OCI-LY7 (cell line): Measurements from ENCODE around the gene ABCC1. TPM values are rescaled to one million over a fixed set of nuclear protein-coding genes. Genes with fewer than 3 reads are reported as not detected.

ENCODE experiments used
- BruUV-seq: library from RNA; stranded (reverse); fragments of 400-500 nt; replicated peaks from 2 replicates; lab custom pipeline; 2021; lab: Mats Ljungman, UMichigan
- CTCF ChIA-PET: fragments of 300-600 bp; sonication (Branson Sonifier 250); formaldehyde crosslinking; loops from one replicate; lab custom pipeline; 2022; ENCODE audit warnings: antibody characterized with exemption; ENCODE audit not compliant: unreplicated experiment; lab: Charles Lee
- POLR2A ChIA-PET: fragments of 300-600 bp; sonication (Branson Sonifier 250); formaldehyde crosslinking; loops from one replicate; lab custom pipeline; 2022; ENCODE audit warnings: antibody characterized with exemption; lab: Charles Lee
- DNase-seq: peaks from one replicate; pipeline ENCODE4 v3.0.0-alpha.2; 2015; ENCODE audit warnings: low spot score
- H2AFZ ChIP-seq: fragments of 200-600 bp; sonication (generic), shearing (Covaris generic); 2 replicates; pipeline ENCODE4 v1.6.1; 2014; ENCODE audit warnings: mild to moderate bottlenecking, antibody characterized with exemption, low read length, moderate library complexity
- H3K27ac ChIP-seq: fragments of 200-600 bp; sonication (generic); 2 replicates; pipeline ENCODE4 v1.5.1; 2014; ENCODE audit warnings: mixed run types, low read depth, mild to moderate bottlenecking, moderate library complexity, low read length, inconsistent platforms; ENCODE audit not compliant: poor library complexity, severe bottlenecking
- H3K36me3 ChIP-seq: fragments of 200-600 bp; sonication (generic); 2 replicates; pipeline ENCODE4 v1.6.1; 2014; ENCODE audit warnings: mild to moderate bottlenecking, antibody characterized with exemption, low read length, moderate library complexity, mixed read lengths; ENCODE audit not compliant: insufficient read depth
- H3K4me1 ChIP-seq: fragments of 200-600 bp; sonication (generic); 2 replicates; pipeline ENCODE4 v1.5.1; 2014; ENCODE audit warnings: mild to moderate bottlenecking, low read length; ENCODE audit not compliant: insufficient read depth, poor library complexity, severe bottlenecking
- H3K4me2 ChIP-seq: fragments of 200-600 bp; sonication (generic); 2 replicates; pipeline ENCODE4 v1.6.1; 2014; ENCODE audit warnings: mild to moderate bottlenecking, low read length
- H3K4me3 ChIP-seq: fragments of 200-600 bp; sonication (generic); 2 replicates; pipeline ENCODE4 v1.5.1; 2014; ENCODE audit warnings: mild to moderate bottlenecking, low read depth, low read length; ENCODE audit not compliant: poor library complexity, severe bottlenecking
- H3K79me2 ChIP-seq: fragments of 200-600 bp; sonication (generic); 2 replicates; pipeline ENCODE4 v1.6.1; 2016; ENCODE audit warnings: low read depth, mild to moderate bottlenecking, low read length, moderate library complexity, mixed read lengths; ENCODE audit not compliant: insufficient read depth
- H3K9me2 ChIP-seq: fragments of 200-600 bp; sonication (generic); 2 replicates; pipeline ENCODE4 v1.6.1; 2016; ENCODE audit warnings: mild to moderate bottlenecking, low read length, mixed read lengths; ENCODE audit not compliant: insufficient read depth
- H3K9me3 ChIP-seq: fragments of 200-600 bp; sonication (generic); 2 replicates; pipeline ENCODE4 v1.6.1; 2014; ENCODE audit warnings: mild to moderate bottlenecking, mixed run types, low read length, mixed read lengths
- H4K20me1 ChIP-seq: fragments of 200-600 bp; sonication (generic); 2 replicates; pipeline ENCODE4 v1.6.1; 2014; ENCODE audit warnings: mild to moderate bottlenecking, antibody characterized with exemption, low read length, moderate library complexity, mixed read lengths; ENCODE audit not compliant: insufficient read depth
- CTCF ChIP-seq: fragments of 200-600 bp; sonication (generic); conservative IDR thresholded peaks from 2 replicates; pipeline ENCODE4 v1.5.1; 2014; ENCODE audit warnings: mild to moderate bottlenecking, antibody characterized with exemption, low read length, moderate library complexity, mixed read lengths
- EZH2phosphoT487 ChIP-seq: fragments of 200-600 bp; sonication (generic); IDR thresholded peaks from 2 replicates; pipeline ENCODE4 v1.6.1; 2018; ENCODE audit warnings: low read depth, borderline replicate concordance, mild to moderate bottlenecking, mixed run types, antibody characterized with exemption, low read length, moderate library complexity, mixed read lengths
- intact Hi-C: fragments of 100-400 bp; cut with micrococcal nuclease; formaldehyde crosslinking; loops from one replicate; pipeline ENCODE4 v1.10.0; 2022; ENCODE audit not compliant: unreplicated experiment
- total RNA-seq, 2 experiments: library from RNA; depleted of rRNA in 1 of 2; stranded (reverse); fragments of >200 nt in 1 of 2; shearing (Covaris generic) in 1 of 2; gene quantifications; 2 replicates each; pipeline ENCODE4 v1.2.3, GENCODE V29; 2014 to 2022

The ABCC1 gene
- total RNA-seq, 2 experiments from 2014 or later = 39.9 to 71.8 TPM

GRCh38 chr16:16182918-16183317 is 233.5 kb downstream of the ABCC1 start:
- CTCF ChIA-PET = no interaction called here
- H3K4me3 ChIP-seq = no peak overlapping the region
- no peak for TF ChIP-seq CTCF
- TF ChIP-seq EZH2phosphoT487 = no peak
- H3K9me2 ChIP-seq = no peaks in the 10 kb centered on the region
- H3K4me2 ChIP-seq = no peak overlapping the region
- intact Hi-C loops = no loop called here
- H3K79me2 ChIP-seq = no peaks in the 10 kb centered on the region
- BruUV-seq = no TSS peak
- H3K36me3 ChIP-seq = no peaks in the 10 kb centered on the region
- no peak for DNase-seq
- H3K4me1 ChIP-seq = no peaks in the 10 kb centered on the region
- no peak overlapping the region for H2AFZ ChIP-seq
- H4K20me1 ChIP-seq = no peaks in the 10 kb centered on the region
- POLR2A ChIA-PET = interaction anchor here (0.6 kb wide), 1 partner anchor 49 kb away, joined by 7 read pairs; no protein-coding TSS in a partner anchor
- no peaks in the 10 kb centered on the region for H3K9me3 ChIP-seq
- no peak overlapping the region for H3K27ac ChIP-seq

GRCh38 chr16:16183562-16183961 is 234.1 kb downstream of the ABCC1 start:
- TF ChIP-seq EZH2phosphoT487 = no peak
- peak; percentile 69 for TF ChIP-seq CTCF
- no peak overlapping the region for H2AFZ ChIP-seq
- intact Hi-C loops = no loop called here
- no TSS peak for BruUV-seq
- H3K4me1 ChIP-seq = no peaks in the 10 kb centered on the region
- ChIA-PET POLR2A (no interaction called here), CTCF (no interaction called here)
- no peaks in the 10 kb centered on the region for H3K79me2 ChIP-seq
- peak; percentile 21 for DNase-seq
- H3K4me2 ChIP-seq = no peak overlapping the region
- no peaks in the 10 kb centered on the region for H3K9me3 ChIP-seq
- no peaks in the 10 kb centered on the region for H4K20me1 ChIP-seq
- no peak overlapping the region for H3K27ac ChIP-seq
- no peak overlapping the region for H3K4me3 ChIP-seq
- H3K36me3 ChIP-seq = no peaks in the 10 kb centered on the region
- H3K9me2 ChIP-seq = no peaks in the 10 kb centered on the region

GRCh38 chr16:16184594-16184993 is 235.2 kb downstream of the ABCC1 start:
- Histone ChIP-seq H3K4me1 (no peaks in the 10 kb centered on the region), H2AFZ (no peak overlapping the region), H3K27ac (no peak overlapping the region), H3K79me2 (no peaks in the 10 kb centered on the region), H3K4me3 (no peak overlapping the region), H3K36me3 (no peaks in the 10 kb centered on the region), H3K9me2 (no peaks in the 10 kb centered on the region), H3K4me2 (no peak overlapping the region), H3K9me3 (no peaks in the 10 kb centered on the region), H4K20me1 (no peaks in the 10 kb centered on the region)
- no peak for TF ChIP-seq CTCF
- no peak for TF ChIP-seq EZH2phosphoT487
- no TSS peak for BruUV-seq
- DNase-seq = no peak
- ChIA-PET CTCF (no interaction called here), POLR2A (no interaction called here)
- intact Hi-C loops = no loop called here
